Eye (tissue), 1 donor: Measurements from ENCODE around the gene ZNF618.

ENCODE experiments used
- DNase-seq: peaks from one replicate; pipeline ENCODE4 v3.0.0-alpha.2; 2015

The ZNF618 gene

DNA sequence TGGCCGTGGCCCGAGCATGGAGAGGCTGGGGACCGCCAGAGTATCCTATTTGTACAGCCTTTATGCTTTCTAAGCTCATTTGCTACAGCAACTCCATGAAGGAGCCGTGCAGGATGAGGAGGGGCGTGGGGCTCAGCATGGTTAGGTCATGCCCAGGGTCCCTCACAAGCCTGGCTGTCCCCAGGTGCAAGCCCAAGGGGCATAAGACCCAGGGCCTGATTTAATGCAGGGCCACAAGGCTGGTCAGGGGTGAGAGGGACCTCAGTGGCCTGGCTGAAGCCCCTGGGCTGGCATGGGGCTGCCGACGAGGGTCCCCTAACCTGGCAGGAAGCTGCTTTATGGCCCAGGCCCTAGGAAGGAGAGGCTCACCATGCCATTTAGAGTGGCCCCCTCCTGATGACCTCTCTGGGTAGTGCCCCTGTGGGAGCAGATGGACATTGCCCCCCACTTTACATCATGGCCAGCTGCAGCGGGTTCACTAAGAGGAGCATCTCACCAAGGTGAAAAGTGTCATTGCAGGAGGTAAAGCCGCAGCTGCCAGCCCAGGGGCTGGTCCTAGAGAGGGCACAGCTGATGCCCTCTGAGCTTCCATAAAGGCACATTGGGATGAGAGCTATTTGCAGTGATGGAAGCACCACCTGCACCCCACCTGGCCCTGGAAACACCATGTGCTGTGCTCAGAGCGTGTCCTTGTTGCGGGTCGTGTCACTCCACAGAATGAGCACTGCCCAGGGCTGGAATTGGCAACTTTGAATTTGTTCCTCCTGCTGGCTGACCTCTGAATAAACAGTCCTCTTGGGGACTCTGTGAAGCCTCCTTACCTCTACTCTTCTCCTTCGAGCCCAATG lies 58.9 kb downstream of the ZNF618 start:
- DNase-seq = no peak

- DNase-seq = no peak
These were observed 59.7 kb downstream of the ZNF618 start for GRCh38 chr9:113935677-113936380.

DNA sequence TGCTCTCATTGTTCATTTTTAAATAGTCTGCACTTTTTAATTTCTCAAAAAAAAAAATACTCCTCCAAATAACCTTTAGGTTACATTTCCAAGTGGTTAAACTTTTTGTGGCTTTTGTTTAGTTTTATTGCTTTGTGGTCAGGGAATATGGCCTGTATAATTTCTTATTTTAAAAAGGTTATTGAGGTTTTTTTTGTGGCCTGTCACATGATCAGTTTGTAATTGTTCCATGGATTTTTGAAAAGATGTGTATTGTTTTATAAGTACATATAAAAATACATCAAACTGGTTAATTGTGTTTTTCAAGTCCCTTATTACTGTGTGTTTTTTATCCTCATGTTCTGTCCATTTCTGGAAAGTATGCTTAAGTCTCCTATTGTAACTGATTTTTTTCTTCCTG lies 64.0 kb downstream of the ZNF618 start:
- no peak for DNase-seq

- no peak for DNase-seq
These were observed 64.9 kb downstream of the ZNF618 start for GRCh38 chr9:113941056-113941455.

DNA sequence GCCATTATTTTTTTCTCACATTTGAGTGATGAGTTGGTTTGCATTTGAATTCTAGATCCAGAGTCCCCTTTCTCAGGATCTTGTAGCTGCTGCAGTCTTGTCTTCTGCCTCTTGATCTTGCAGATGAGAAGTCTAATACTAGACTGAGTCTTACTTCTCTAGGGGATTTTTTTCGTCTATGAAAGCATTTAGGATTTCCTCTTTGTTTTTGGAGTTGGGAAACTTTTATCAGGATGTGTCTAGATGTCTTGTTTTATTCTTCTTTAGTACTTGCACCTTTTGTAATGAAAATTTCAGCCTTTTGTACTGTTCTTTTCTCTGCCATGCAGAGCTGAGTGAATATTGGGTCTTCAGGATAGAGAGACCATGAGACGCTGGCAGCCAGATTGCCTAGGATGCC lies 65.4 kb downstream of the ZNF618 start:
- no peak for DNase-seq

DNA sequence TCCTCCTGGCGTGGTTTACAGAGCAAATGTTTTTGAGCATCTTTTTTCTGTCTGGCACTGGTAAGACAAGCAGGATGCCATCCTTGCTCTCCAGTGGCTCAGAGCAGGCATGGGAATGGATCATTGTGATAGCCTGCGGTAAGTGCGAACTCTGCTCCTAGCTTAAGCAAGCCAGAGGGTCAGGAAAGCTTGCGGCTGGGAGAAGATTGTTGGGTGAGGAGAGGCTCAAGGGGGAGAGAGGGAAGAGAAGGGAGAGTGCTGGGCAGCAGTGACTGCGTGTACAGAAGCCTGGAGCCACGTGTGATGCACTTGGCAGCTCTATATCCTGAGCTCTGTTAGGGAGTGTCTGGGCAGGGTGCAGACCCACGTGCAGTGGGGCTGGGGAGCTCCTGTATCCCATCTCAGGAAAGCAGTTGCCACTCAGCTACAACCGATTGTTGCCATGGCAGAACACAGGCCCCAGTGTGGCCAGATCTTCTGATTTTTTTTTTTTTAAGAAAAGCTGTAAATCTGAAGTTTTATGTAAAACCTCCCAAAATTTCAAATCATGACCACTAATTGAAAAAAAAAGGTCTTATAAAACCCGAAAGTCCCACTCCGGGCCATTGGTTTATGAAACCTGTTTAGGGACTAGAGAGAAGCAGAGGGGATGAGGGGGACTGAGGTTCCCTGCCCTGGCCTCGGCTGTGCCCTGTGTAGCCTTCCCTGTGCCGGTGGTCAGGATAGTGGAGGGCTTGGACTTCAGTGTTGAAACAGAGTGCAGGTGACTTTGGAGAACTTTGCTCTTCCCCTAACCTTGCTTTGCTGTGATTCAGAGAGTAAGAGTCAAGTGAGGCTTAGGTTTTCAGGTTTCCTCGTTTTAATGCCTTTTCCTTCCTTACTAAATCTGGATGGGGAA lies 67.3 kb downstream of the ZNF618 start:
- no peak for DNase-seq

- no peak for DNase-seq
These were observed 69.7 kb downstream of the ZNF618 start for GRCh38 chr9:113945784-113946183.

- no peak for DNase-seq
These were observed 70.5 kb downstream of the ZNF618 start for GRCh38 chr9:113946496-113947115.

- peak; percentile 44 for DNase-seq
These were observed 71.8 kb downstream of the ZNF618 start for GRCh38 chr9:113947941-113948340.

DNA sequence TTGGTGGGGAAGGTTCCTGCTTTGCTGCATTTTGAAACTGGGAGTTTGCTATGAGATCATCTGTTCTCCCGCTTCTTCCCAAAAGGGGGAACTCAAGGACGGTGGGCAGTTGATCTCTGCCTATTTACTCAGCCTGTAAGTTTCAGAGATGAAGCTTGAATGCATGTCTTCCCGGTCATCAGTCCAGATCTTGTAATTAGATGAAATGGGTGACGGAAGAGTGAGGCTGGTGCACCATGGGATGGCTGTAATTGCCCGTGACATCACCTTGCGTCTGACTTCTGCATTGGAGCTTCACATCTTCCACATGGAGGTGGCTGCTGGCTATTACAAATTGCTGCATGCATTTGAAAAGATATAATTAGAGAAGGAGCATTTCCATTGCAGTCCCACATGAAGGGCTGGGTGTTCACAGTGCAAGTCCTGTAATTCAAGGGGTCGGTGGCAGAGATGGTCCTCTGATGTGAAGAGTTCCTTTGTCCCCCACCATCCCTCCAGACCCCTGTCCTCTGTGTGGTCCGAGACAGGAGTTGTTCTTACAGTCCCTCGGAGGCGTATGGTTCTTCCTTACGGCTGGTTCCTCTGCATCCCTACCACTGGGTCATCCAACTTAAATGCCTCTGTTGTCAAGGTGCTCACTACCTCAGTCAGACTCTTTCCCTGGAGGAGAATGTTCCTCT lies 72.9 kb downstream of the ZNF618 start:
- DNase-seq = no peak

- DNase-seq = no peak
These were observed 73.5 kb downstream of the ZNF618 start for GRCh38 chr9:113949571-113950078.

- DNase-seq = no peak
These were observed 74.3 kb downstream of the ZNF618 start for GRCh38 chr9:113950195-113951031.

DNA sequence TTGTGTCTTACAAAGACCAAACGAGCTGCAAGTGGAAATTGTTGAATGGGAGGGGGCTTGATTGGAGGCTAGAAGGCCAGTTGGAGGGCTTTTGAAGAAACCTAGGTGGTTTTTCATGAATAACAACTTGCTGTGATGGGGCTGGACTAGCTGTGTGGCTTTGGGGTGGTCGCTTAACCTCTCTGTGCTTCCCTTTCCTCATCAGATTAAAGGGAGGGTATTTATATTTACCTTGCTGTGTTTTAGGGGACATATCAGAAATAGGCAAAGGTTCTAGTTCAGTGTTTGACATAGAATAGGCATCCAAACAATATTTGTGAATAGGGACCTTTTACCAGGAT lies 74.9 kb downstream of the ZNF618 start:
- no peak for DNase-seq

DNA sequence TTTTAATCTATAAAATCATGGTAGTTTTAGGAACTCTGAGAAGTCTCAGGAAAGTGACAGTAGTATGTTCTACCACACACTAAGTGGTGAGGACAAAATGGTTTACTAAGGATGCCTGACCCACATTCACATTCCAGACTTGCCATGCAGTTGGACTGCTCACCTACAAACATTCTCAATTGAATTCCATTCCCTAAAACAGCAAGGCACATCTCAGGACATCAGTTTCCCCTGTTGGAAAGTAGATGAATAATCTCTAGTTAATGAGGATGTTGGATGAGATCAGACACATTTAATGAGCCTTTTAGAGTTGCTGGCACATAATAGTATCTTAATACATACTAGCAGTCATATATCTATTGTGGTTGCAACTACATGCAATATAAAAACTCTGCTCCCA lies 76.6 kb downstream of the ZNF618 start:
- DNase-seq = no peak

DNA sequence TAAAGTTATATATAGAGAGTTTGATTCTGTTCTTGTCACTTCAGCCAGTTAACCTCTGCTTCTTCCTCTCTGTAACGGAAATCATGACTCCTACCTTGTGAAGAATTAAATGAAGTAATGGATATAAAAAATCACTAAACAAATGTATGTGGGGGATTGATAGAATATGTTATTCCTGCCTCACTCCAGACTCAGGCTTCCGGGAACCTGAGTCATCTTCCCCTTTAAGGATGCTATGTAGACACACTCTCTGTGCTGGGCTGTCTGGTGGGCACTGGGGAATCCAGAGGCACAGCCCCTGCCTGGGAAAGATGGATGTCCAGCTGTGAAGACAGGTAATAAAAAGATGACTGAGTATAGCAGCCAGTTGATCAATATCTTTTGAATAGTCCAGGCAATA lies 77.4 kb downstream of the ZNF618 start:
- DNase-seq = no peak

DNA sequence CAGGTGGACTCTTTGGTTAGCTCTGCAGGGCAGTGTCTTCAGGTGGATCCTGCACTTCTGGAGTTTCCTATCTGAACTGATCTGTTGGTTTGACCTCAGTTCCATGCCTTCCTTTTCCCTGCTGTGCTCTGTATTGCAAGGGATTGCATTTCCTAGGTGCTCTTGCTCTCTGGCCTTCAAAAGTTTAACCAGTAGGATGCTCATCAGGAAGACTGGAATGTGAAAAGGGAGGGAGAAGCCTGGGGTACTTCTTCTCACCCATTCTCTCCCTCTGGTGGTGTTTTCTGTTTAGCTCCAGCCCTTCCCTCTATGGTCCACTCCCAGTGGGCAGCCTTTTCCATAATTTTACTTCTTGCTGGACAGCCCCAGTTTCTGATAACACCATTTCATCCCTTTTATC lies 78.5 kb downstream of the ZNF618 start:
- no peak for DNase-seq

GRCh38 chr9:113955076-113955752 lies 79.1 kb downstream of the ZNF618 start:
- peak; percentile 31 for DNase-seq

DNA sequence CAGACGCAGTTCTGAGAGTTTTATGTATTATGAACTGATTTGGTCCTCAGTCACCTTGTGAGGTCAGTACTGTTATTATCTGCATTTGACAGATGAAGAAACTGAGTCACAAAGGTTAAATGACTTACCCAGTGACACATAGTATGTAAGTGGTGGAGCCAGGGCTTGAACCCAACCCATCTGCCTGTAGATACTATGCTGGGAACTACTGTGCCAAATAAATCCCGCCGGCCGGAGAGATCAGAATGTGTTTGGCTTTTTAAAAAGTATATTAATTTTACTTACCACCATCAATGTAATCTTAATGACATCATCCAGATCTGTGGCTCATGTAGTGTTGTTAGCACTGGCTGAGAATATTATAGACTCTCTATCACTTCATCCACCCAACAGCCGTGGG lies 80.8 kb downstream of the ZNF618 start:
- DNase-seq = no peak

GRCh38 chr9:113957351-113957750 lies 81.2 kb downstream of the ZNF618 start:
- DNase-seq = no peak

DNA sequence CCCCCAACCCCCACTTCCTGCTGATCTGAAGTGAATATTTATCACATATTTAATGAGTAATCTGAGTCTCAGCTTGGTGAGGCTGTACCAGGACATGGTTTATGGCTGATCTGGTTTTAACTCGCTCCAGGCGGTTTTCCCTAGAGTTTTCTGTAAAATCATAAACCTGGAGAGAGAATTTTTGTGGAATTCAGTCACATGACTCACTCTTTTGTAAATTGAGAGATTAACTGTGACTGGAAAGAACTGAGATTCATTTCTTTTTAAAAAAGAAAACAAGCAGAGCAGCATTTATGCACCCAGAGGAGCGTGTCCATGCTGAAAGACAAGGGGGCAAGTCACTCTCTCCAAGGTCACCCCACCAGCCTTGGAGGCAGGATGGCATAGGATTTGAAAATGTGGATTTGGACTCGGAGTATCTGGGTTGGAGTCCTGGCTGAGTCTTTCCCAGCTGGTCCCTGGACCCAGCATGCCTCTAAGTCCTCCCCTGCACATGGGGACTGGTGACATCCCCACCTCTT lies 81.8 kb downstream of the ZNF618 start:
- DNase-seq = peak; percentile 65
